Keratinocyte (primary cell): Measurements from ENCODE around the gene VPS13D.

ENCODE experiments used
- CTCF ChIP-seq, 3 experiments: IDR thresholded peaks in 1 of 3; conservative IDR thresholded peaks in 1 of 3; optimal IDR thresholded peaks in 1 of 3; 2 replicates in 2 of 3; 3 replicates in 1 of 3; pipeline versions ENCODE3 to v1.5.1; 2011; ENCODE audit warnings: low read length in 3 of 3, mild to moderate bottlenecking in 3 of 3, moderate library complexity in 2 of 3, control low read depth in 1 of 3, inconsistent platforms in 1 of 3; ENCODE audit not compliant: insufficient read depth in 2 of 3; ENCODE audit errors: extremely low read depth in 1 of 3
- EZH2 ChIP-seq: IDR thresholded peaks from one replicate; pipeline ENCODE4 v1.6.1; 2012; ENCODE audit warnings: inconsistent platforms, mild to moderate bottlenecking, low read length, moderate library complexity

GRCh38 chr1:12524266-12524665 is 294.4 kb downstream of the VPS13D start:
- no peak for TF ChIP-seq CTCF (optimal IDR thresholded peaks at IDR 0.05 in 1 of 3, IDR thresholded peaks at IDR 0.05 in 1 of 3, conservative IDR thresholded peaks at IDR 0.05 in 1 of 3; ENCODE audit: extremely low read depth in 1 of 3, insufficient read depth in 2 of 3, low read length in 3 of 3)
- no peak for TF ChIP-seq EZH2
